ENCODE measurements around the gene MRPL30.
"Not testable (repeated sequence)": the region's sequence is repeated elsewhere in the genome, so short reads cannot be mapped to it uniquely, and the experiment has no call there.

- not testable (repeated sequence) for TF ChIP-seq CTCF (IDR thresholded peaks at IDR 0.05; ENCODE audit: insufficient read depth, low read depth, low read length); EZH2 (IDR thresholded peaks at IDR 0.05; ENCODE audit: insufficient read depth, low read length)
Measured at GRCh38 chr2:99233177-99233576, 52.2 kb downstream of the MRPL30 start.

Measured in astrocyte (in vitro differentiated cells and primary cell).